Neural progenitor cell (in vitro differentiated cells): ENCODE data around the gene MAGI2.

ENCODE experiments used
- CTCF ChIP-seq: fragments of 200-600 bp; sonication (generic); IDR thresholded peaks from 2 replicates; pipeline ENCODE4 v1.5.1; 2017; ENCODE audit warnings: antibody characterized with exemption, mild to moderate bottlenecking
- EZH2 ChIP-seq: fragments of 200-600 bp; sonication (generic); IDR thresholded peaks from 2 replicates; pipeline ENCODE4 v1.6.1; 2017; ENCODE audit warnings: antibody characterized with exemption, mild to moderate bottlenecking, moderate library complexity

GRCh38 chr7:78492146-78492545 lies 961.3 kb downstream of the MAGI2 start:
- TF ChIP-seq CTCF = no peak
- no peak for TF ChIP-seq EZH2
